Neural progenitor cell (in vitro differentiated cells): Measurements from ENCODE around the gene KPNB1. TPM values are rescaled to one million over a fixed set of nuclear protein-coding genes. Genes with fewer than 3 reads are reported as not detected.

Experiments used
- DNase-seq: peaks from one replicate; pipeline ENCODE4 v3.0.0-alpha.2; 2016; ENCODE audit warnings: low spot score
- H2AFZ ChIP-seq: fragments of 200-600 bp; sonication (generic); replicated peaks from 2 replicates; pipeline ENCODE4 v1.6.1; 2016; ENCODE audit warnings: antibody characterized with exemption
- H3F3A ChIP-seq: fragments of 200-600 bp; sonication (generic); 2 replicates; pipeline ENCODE4 v1.6.1; 2016; ENCODE audit warnings: antibody characterized with exemption, low read depth
- H3K27ac ChIP-seq: fragments of 200-600 bp; sonication (generic); 2 replicates; pipeline ENCODE4 v1.5.1; 2016; ENCODE audit warnings: mild to moderate bottlenecking
- H3K27me3 ChIP-seq: fragments of 200-600 bp; sonication (generic); 2 replicates; pipeline ENCODE4 v1.6.1; 2016; ENCODE audit warnings: mild to moderate bottlenecking, moderate library complexity
- H3K36me3 ChIP-seq: fragments of 200-600 bp; sonication (generic); 2 replicates; pipeline ENCODE4 v1.5.1; 2016
- H3K4me1 ChIP-seq: fragments of 200-600 bp; sonication (generic); 2 replicates; pipeline ENCODE4 v1.6.1; 2016; ENCODE audit warnings: mixed run types
- H3K4me2 ChIP-seq: fragments of 200-600 bp; sonication (generic); 2 replicates; pipeline ENCODE4 v1.6.1; 2016
- H3K4me3 ChIP-seq: fragments of 200-600 bp; sonication (generic); 2 replicates; pipeline ENCODE4 v1.5.1; 2016
- H3K79me2 ChIP-seq: fragments of 200-600 bp; sonication (generic); 2 replicates; pipeline ENCODE4 v1.6.1; 2016; ENCODE audit warnings: low read depth
- H3K9ac ChIP-seq: fragments of 200-600 bp; sonication (generic); 2 replicates; pipeline ENCODE4 v1.6.1; 2016
- H3K9me3 ChIP-seq: fragments of 200-600 bp; sonication (generic); 2 replicates; pipeline ENCODE4 v1.5.1; 2016; ENCODE audit warnings: low read depth
- H4K20me1 ChIP-seq: fragments of 200-600 bp; sonication (generic); 2 replicates; pipeline ENCODE4 v1.6.1; 2016; ENCODE audit warnings: low read depth
- H3K27ac Mint-ChIP-seq: 3 replicates; pipeline ENCODE4 v1.8.0; 2021; ENCODE audit warnings: mixed read lengths
- H3K27me3 Mint-ChIP-seq: 2 replicates; pipeline ENCODE4 v1.8.0; 2022; ENCODE audit warnings: low read depth, mild to moderate bottlenecking, inconsistent platforms, moderate library complexity, mixed read lengths; ENCODE audit not compliant: insufficient read depth
- H3K36me3 Mint-ChIP-seq: 3 replicates; pipeline ENCODE4 v1.8.0; 2021; ENCODE audit warnings: mixed read lengths
- H3K4me1 Mint-ChIP-seq: 3 replicates; pipeline ENCODE4 v1.8.0; 2021; ENCODE audit warnings: mixed read lengths
- H3K4me3 Mint-ChIP-seq: 3 replicates; pipeline ENCODE4 v1.8.0; 2021; ENCODE audit warnings: mild to moderate bottlenecking, moderate library complexity, mixed read lengths
- H3K9me3 Mint-ChIP-seq: 3 replicates; pipeline ENCODE4 v1.8.0; 2020; ENCODE audit warnings: mixed read lengths
- CTCF ChIP-seq: fragments of 200-600 bp; sonication (generic); IDR thresholded peaks from 2 replicates; pipeline ENCODE4 v1.5.1; 2017; ENCODE audit warnings: antibody characterized with exemption, mild to moderate bottlenecking
- EZH2 ChIP-seq: fragments of 200-600 bp; sonication (generic); IDR thresholded peaks from 2 replicates; pipeline ENCODE4 v1.6.1; 2017; ENCODE audit warnings: antibody characterized with exemption, mild to moderate bottlenecking, moderate library complexity
- EZH2phosphoT487 ChIP-seq: fragments of 200-600 bp; sonication (generic); IDR thresholded peaks from 2 replicates; pipeline ENCODE4 v1.6.1; 2017; ENCODE audit warnings: antibody characterized with exemption
- total RNA-seq: library from RNA; depleted of rRNA; stranded (reverse); fragments of >200 nt; gene quantifications from 2 replicates; pipeline ENCODE4 v1.2.3, GENCODE V29; 2015; ENCODE audit warnings: low replicate concordance

KPNB1 gene
- total RNA-seq, 1 donor from 2014 or later: 543 TPM

- Histone ChIP-seq H3F3A (peaks cover 18% of the 10 kb centered on the region), H3K36me3 (no peaks in the 10 kb centered on the region), H3K4me3 (no peak overlapping the region), H3K27ac (no peak overlapping the region), H4K20me1 (peaks cover 24% of the 10 kb centered on the region), H3K79me2 (no peaks in the 10 kb centered on the region), H2AFZ (no peak overlapping the region), H3K9ac (no peak overlapping the region), H3K27me3 (no peaks in the 10 kb centered on the region), H3K9me3 (no peaks in the 10 kb centered on the region), H3K4me2 (no peak overlapping the region), H3K4me1 (peaks cover 28% of the 10 kb centered on the region)
- H3K36me3 Mint-ChIP-seq: no peaks in the 10 kb centered on the region
- no peak for TF ChIP-seq EZH2phosphoT487
- no peak for TF ChIP-seq EZH2
- no peak for TF ChIP-seq CTCF
- H3K4me3 Mint-ChIP-seq: peak overlapping the region; percentile 65
- H3K27ac Mint-ChIP-seq: peak overlapping the region; percentile 25
- H3K4me1 Mint-ChIP-seq: peaks cover 39% of the 10 kb centered on the region
- no peak for DNase-seq
- no peaks in the 10 kb centered on the region for H3K9me3 Mint-ChIP-seq
- H3K27me3 Mint-ChIP-seq: peaks cover 11% of the 10 kb centered on the region
Measured at GRCh38 chr17:47696717-47697642, 47.3 kb downstream of the KPNB1 start.

- Mint-ChIP-seq H3K27me3 (peaks cover 11% of the 10 kb centered on the region), H3K9me3 (no peaks in the 10 kb centered on the region), H3K36me3 (no peaks in the 10 kb centered on the region), H3K4me1 (peaks cover 30% of the 10 kb centered on the region), H3K4me3 (peak overlapping the region; percentile 15), H3K27ac (no peak overlapping the region)
- H3K79me2 ChIP-seq: no peaks in the 10 kb centered on the region
- no peak for DNase-seq
- H3K4me3 ChIP-seq: no peak overlapping the region
- H2AFZ ChIP-seq: no peak overlapping the region
- no peak overlapping the region for H3K4me2 ChIP-seq
- TF ChIP-seq CTCF (no peak), EZH2phosphoT487 (no peak), EZH2 (no peak)
- H3K4me1 ChIP-seq: peaks cover 25% of the 10 kb centered on the region
- no peaks in the 10 kb centered on the region for H3K27me3 ChIP-seq
- peaks cover 24% of the 10 kb centered on the region for H4K20me1 ChIP-seq
- no peak overlapping the region for H3K27ac ChIP-seq
- peaks cover 6% of the 10 kb centered on the region for H3F3A ChIP-seq
- no peaks in the 10 kb centered on the region for H3K9me3 ChIP-seq
- no peaks in the 10 kb centered on the region for H3K36me3 ChIP-seq
- no peak overlapping the region for H3K9ac ChIP-seq
Measured at GRCh38 chr17:47697906-47698711, 48.4 kb downstream of the KPNB1 start.

GRCh38 chr17:47698749-47699535 lies 49.2 kb downstream of the KPNB1 start:
- Mint-ChIP-seq H3K27me3 (peaks cover 11% of the 10 kb centered on the region), H3K4me3 (no peak overlapping the region), H3K27ac (no peak overlapping the region), H3K9me3 (no peaks in the 10 kb centered on the region), H3K36me3 (no peaks in the 10 kb centered on the region), H3K4me1 (peaks cover 28% of the 10 kb centered on the region)
- no peak overlapping the region for H3K9ac ChIP-seq
- peak; percentile 75 for DNase-seq
- H3F3A ChIP-seq: no peaks in the 10 kb centered on the region
- H3K4me2 ChIP-seq: no peak overlapping the region
- no peak overlapping the region for H3K27ac ChIP-seq
- H3K79me2 ChIP-seq: no peaks in the 10 kb centered on the region
- no peak for TF ChIP-seq EZH2phosphoT487
- TF ChIP-seq CTCF: peak; percentile 99
- no peak for TF ChIP-seq EZH2
- no peak overlapping the region for H2AFZ ChIP-seq
- H3K36me3 ChIP-seq: no peaks in the 10 kb centered on the region
- H3K4me3 ChIP-seq: no peak overlapping the region
- no peaks in the 10 kb centered on the region for H3K27me3 ChIP-seq
- no peaks in the 10 kb centered on the region for H3K9me3 ChIP-seq
- H4K20me1 ChIP-seq: peaks cover 24% of the 10 kb centered on the region
- H3K4me1 ChIP-seq: peaks cover 21% of the 10 kb centered on the region
